HG02981 (cell line): Measurements from ENCODE around the gene DOCK3.
"Not testable (repeated sequence)": the region's sequence is repeated elsewhere in the genome, so short reads cannot be mapped to it uniquely, and the experiment has no call there.

Experiments used
- ATAC-seq: cut with Tn5 transposase; IDR thresholded peaks from one replicate; pipeline ENCODE4 v1.9.1; 2021; ENCODE audit warnings: mild to moderate bottlenecking, moderate library complexity; ENCODE audit not compliant: unreplicated experiment

The DOCK3 gene

GRCh38 chr3:50961386-50961785 is 286.7 kb downstream of the DOCK3 start:
- ATAC-seq = no peak

GRCh38 chr3:50971487-50971924 is 296.8 kb downstream of the DOCK3 start:
- ATAC-seq = no peak

GRCh38 chr3:50972029-50972428 is 297.3 kb downstream of the DOCK3 start:
- ATAC-seq = no peak

- not testable (repeated sequence) for ATAC-seq
Measured at GRCh38 chr3:50978586-50978985, 303.9 kb downstream of the DOCK3 start.

GRCh38 chr3:50978991-50979667 is 304.4 kb downstream of the DOCK3 start:
- ATAC-seq = no peak

- no peak for ATAC-seq
Measured at GRCh38 chr3:50982540-50983325, 308.0 kb downstream of the DOCK3 start.

GRCh38 chr3:50983887-50984286 is 309.2 kb downstream of the DOCK3 start:
- ATAC-seq = no peak

GRCh38 chr3:50985893-50986292 is 311.2 kb downstream of the DOCK3 start:
- no peak for ATAC-seq

- ATAC-seq = no peak
Measured at GRCh38 chr3:50986726-50987125, 312.0 kb downstream of the DOCK3 start.

- no peak for ATAC-seq
Measured at GRCh38 chr3:50994537-50994936, 319.8 kb downstream of the DOCK3 start.

GRCh38 chr3:50995085-50995824 is 320.5 kb downstream of the DOCK3 start:
- ATAC-seq = no peak

GRCh38 chr3:51002495-51002894 is 327.8 kb downstream of the DOCK3 start:
- ATAC-seq = no peak

GRCh38 chr3:51004235-51004634 is 329.5 kb downstream of the DOCK3 start:
- no peak for ATAC-seq

GRCh38 chr3:51024121-51024520 is 349.4 kb downstream of the DOCK3 start:
- no peak for ATAC-seq

GRCh38 chr3:51024765-51025632 is 350.3 kb downstream of the DOCK3 start:
- no peak for ATAC-seq

- no peak for ATAC-seq
Measured at GRCh38 chr3:51031666-51032065, 356.9 kb downstream of the DOCK3 start.

- ATAC-seq = no peak
Measured at GRCh38 chr3:51035630-51036029, 360.9 kb downstream of the DOCK3 start.

- ATAC-seq = no peak
Measured at GRCh38 chr3:51044982-51045381, 370.3 kb downstream of the DOCK3 start.

GRCh38 chr3:51052562-51052961 is 377.8 kb downstream of the DOCK3 start:
- no peak for ATAC-seq

GRCh38 chr3:51057121-51057520 is 382.4 kb downstream of the DOCK3 start:
- no peak for ATAC-seq

- ATAC-seq = no peak
Measured at GRCh38 chr3:51063053-51063452, 388.3 kb downstream of the DOCK3 start.
